Heart right ventricle (tissue), 16 donors: ENCODE data around the gene ZNF716. TPM values are rescaled to one million over a fixed set of nuclear protein-coding genes. Genes with fewer than 3 reads are reported as not detected.

Source experiments
- ATAC-seq, 8 donors: fragments of 200-7000 bp; cut with Tn5 transposase; one replicate each; pipeline ENCODE4 v1.9.1; 2020; ENCODE audit warnings: mild to moderate bottlenecking in 8 of 8, moderate library complexity in 8 of 8, moderate number of reproducible peaks in 1 of 8
- DNase-seq, 2 donors: peaks; one replicate each; pipeline ENCODE4 v3.0.0-alpha.2; 2020
- H3K27ac ChIP-seq, 10 donors: fragments of 200-600 bp; sonication (generic) in 2 of 10; one replicate each; pipeline versions ENCODE4 v1.5.0 to v1.8.0; 2020 to 2022; ENCODE audit warnings: mild to moderate bottlenecking in 3 of 10
- H3K27me3 ChIP-seq, 7 donors: fragments of 200-600 bp; one replicate each; pipeline ENCODE4 v1.8.0; 2021 to 2022; ENCODE audit warnings: mild to moderate bottlenecking in 2 of 7
- H3K36me3 ChIP-seq, 9 donors: fragments of 200-600 bp; sonication (generic) in 1 of 9; one replicate each; pipeline versions ENCODE4 v1.5.0 to v1.8.0; 2020 to 2022; ENCODE audit warnings: mild to moderate bottlenecking in 2 of 9
- H3K4me1 ChIP-seq, 9 donors: fragments of 200-600 bp; sonication (generic) in 1 of 9; one replicate each; pipeline versions ENCODE4 v1.5.0 to v1.8.0; 2020 to 2022; ENCODE audit warnings: mild to moderate bottlenecking in 4 of 9
- H3K4me3 ChIP-seq, 10 donors: fragments of 200-600 bp; sonication (generic) in 2 of 10; one replicate each; pipeline versions ENCODE4 v1.5.0 to v1.8.0; 2020 to 2022; ENCODE audit warnings: mild to moderate bottlenecking in 7 of 10, moderate library complexity in 2 of 10
- H3K9me3 ChIP-seq, 11 donors: fragments of 200-600 bp in 10 of 11; sonication (generic) in 2 of 11; one replicate each; pipeline versions ENCODE4 v1.5.0 to v1.8.0; 2013 to 2022; ENCODE audit warnings: mild to moderate bottlenecking in 2 of 11, control low read depth in 1 of 11, moderate library complexity in 1 of 11
- WGBS, 2 donors: extraction: QIAGEN DNeasy Blood & Tissue Kit; methylation state at CpG; one replicate each; pipeline ENCODE4 v1.1.7; 2013; ENCODE audit warnings: inconsistent platforms in 1 of 2; 5-methylcytosine and 5-hydroxymethylcytosine counted together
- intact Hi-C, 10 donors: fragments of 100-400 bp; cut with DNase I; formaldehyde crosslinking; loops; one replicate each; pipeline versions ENCODE4 v1.11.1 to v1.14.2; 2022
- polyA plus RNA-seq, 2 donors: library from polyadenylated mRNA; stranded (reverse); fragments of 200-250 nt; gene quantifications; one replicate each; pipeline ENCODE4 v1.2.3, GENCODE V29; 2013
- total RNA-seq, 10 donors: library from RNA; stranded (reverse); fragmentation: NEBNext Ultra II Directional in 3 of 10; extraction: Animal tissue kit (Norgen Biotek cat#: 25700) in 3 of 10; gene quantifications; one replicate each; pipeline versions ENCODE4 v1.2.1 to v1.2.4, GENCODE V29; 2021 to 2023
- TF ChIP-seq, protein P1 (sequence below), 9 donors: fragments of 200-600 bp; sonication (generic) in 2 of 9; IDR thresholded peaks; one replicate each; pipeline versions ENCODE4 v1.5.0 to v1.8.0; 2021 to 2022; ENCODE audit warnings: antibody characterized with exemption in 9 of 9, mild to moderate bottlenecking in 5 of 9, moderate library complexity in 1 of 9
- donor health status: Arrhythmogenic right ventricular cardiomyopathy.
- donor health status: ischemic (EF 13 %, LVEDD 7.1; RV severe dilation, severe dysfunction).
- donor health status: healthy with polysubstance abuse.
- donor health status: DM: no; HTN: yes; CAD: no.
- donor health status: DM: no; HTN: no; CAD: no.
- donor health status: ischemic (EF 25% LVEDD 6.9; RV normal size, moderate dysfunction).
- donor health status: ischemic (EF 25% LVEDD 5.7; RV mildly dilated, moderate dysfunction).
- donor health status: healthy.
- donor health status: DM: yes; HTN: yes; CAD: no.
- donor health status: Ischemic cardiomyopathy.
- donor health status: ischemic (EF 35%, LVEDD 5.7; RV mildly dilated, moderate dysfunction).
- donor health status: nonischemic (EF 11% LVEDD 7.7; RV severe dilation, severe dysfunction).
- donor health status: DM: yes; HTN: yes; CAD: no.
- donor health status: PGD.
- donor health status: ischemic (EF 29% LVEDD 5.4; RV normal size, mild dysfunction).
- donor health status: nonischemic (EF 23%, LVEDD 6.1; RV moderate dilation, normal function).

The ZNF716 gene
- total and polyA plus RNA-seq, 12 donors: not detected

DNA sequence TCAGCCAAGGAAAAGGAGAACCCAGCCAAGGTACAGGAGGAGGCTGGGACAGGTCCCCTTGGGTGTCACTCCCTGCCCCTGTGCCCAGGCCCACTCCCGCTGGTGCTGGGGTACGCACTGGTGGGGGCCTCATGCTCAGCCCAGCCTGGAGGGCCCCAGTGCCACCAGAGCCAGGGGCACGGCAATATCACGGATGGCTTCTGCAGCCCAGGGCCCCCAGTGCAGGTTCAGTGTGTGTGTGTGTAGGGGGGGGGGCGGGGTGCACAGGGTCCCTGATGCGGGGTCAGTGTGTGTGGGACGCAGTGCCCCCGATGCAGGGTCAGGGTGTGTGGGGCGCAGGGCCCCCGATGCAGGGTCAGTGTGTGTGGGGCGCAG, 23.4 kb upstream of the ZNF716 start:
- TF ChIP-seq, protein P1, sequence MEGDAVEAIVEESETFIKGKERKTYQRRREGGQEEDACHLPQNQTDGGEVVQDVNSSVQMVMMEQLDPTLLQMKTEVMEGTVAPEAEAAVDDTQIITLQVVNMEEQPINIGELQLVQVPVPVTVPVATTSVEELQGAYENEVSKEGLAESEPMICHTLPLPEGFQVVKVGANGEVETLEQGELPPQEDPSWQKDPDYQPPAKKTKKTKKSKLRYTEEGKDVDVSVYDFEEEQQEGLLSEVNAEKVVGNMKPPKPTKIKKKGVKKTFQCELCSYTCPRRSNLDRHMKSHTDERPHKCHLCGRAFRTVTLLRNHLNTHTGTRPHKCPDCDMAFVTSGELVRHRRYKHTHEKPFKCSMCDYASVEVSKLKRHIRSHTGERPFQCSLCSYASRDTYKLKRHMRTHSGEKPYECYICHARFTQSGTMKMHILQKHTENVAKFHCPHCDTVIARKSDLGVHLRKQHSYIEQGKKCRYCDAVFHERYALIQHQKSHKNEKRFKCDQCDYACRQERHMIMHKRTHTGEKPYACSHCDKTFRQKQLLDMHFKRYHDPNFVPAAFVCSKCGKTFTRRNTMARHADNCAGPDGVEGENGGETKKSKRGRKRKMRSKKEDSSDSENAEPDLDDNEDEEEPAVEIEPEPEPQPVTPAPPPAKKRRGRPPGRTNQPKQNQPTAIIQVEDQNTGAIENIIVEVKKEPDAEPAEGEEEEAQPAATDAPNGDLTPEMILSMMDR (IDR thresholded peaks at IDR 0.05): no peak

DNA sequence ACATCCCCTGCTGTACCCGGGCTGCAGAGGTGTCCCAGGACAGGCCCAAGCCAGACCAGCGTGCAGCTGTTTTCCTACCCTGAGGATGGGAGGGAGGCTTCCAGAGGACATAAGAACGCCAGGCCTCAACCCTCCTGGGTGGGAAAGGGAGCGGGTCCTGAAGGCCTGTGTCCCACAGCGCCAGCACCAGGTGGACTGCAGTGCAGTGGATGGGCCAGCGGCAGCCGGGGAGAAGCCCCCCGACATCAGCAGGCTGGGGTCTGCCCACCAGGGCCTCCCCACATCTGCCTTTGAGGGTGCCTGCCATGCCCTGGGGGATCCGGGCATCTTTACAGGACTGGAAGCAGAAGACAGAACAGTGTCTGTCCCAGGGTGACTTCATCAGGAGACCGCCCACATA, 22.8 kb upstream of the ZNF716 start:
- intact Hi-C loops: no loop called here
- H3K27ac ChIP-seq: no peak overlapping the region
- WGBS, 2 donors: 87 to 89% methylated on average over 10 of the region's 10 CpGs
- TF ChIP-seq, protein P1 (IDR thresholded peaks at IDR 0.05): no peak
- H3K27me3 ChIP-seq: peaks cover 0 to 29% (median 4%) of the 10 kb centered on the region in 7 donors
- DNase-seq: no peak
- peaks cover 0 to 49% (median 0%) of the 10 kb centered on the region in 11 donors for H3K9me3 ChIP-seq
- H3K4me1 ChIP-seq: no peaks in the 10 kb centered on the region
- H3K36me3 ChIP-seq: no peaks in the 10 kb centered on the region
- no peak for ATAC-seq
- H3K4me3 ChIP-seq: no peak overlapping the region

More for the DNA sequence above, 23.4 kb upstream of the ZNF716 start:
- intact Hi-C loops: no loop called here
- 88 to 90% methylated on average over 10 to 11 of the region's 11 CpGs for WGBS, 2 donors
- no peaks in the 10 kb centered on the region for H3K4me1 ChIP-seq
- DNase-seq: no peak
- no peaks in the 10 kb centered on the region for H3K36me3 ChIP-seq
- H3K27ac ChIP-seq: no peak overlapping the region
- H3K27me3 ChIP-seq: peaks cover 0 to 29% (median 4%) of the 10 kb centered on the region in 7 donors
- H3K9me3 ChIP-seq: peaks cover 0 to 44% (median 0%) of the 10 kb centered on the region in 11 donors
- ATAC-seq: no peak
- no peak overlapping the region for H3K4me3 ChIP-seq

DNA sequence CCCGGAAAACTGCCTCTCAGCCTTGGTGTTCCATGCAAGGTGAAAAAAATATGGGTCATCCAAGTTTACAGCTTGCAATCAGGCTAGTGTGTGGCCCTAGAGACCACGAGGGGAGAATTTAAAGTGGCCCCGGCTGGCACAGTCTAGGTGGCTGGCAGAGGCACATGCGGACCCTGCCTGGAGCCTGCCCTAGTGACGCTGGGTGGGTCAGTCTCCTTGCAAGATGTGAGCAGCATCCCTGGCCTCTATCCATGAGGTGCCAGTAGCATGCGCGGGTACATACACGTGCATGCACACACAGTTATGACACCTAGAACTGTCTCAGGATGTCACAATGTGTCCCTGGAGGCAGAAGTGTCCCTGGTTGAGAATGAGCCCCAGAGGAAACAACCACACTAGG, 22.4 kb upstream of the ZNF716 start:
- TF ChIP-seq, protein P1 (IDR thresholded peaks at IDR 0.05): no peak
- WGBS, 2 donors: 85 to 88% methylated on average over 8 of the region's 8 CpGs
- Histone ChIP-seq H3K27ac (no peak overlapping the region), H3K36me3 (no peaks in the 10 kb centered on the region), H3K27me3 (peaks cover 0 to 29% (median 4%) of the 10 kb centered on the region in 7 donors), H3K4me3 (no peak overlapping the region), H3K4me1 (no peaks in the 10 kb centered on the region), H3K9me3 (peaks cover 0 to 49% (median 0%) of the 10 kb centered on the region in 11 donors)
- DNase-seq (no peak), ATAC-seq (no peak)
- intact Hi-C loops: no loop called here

DNA sequence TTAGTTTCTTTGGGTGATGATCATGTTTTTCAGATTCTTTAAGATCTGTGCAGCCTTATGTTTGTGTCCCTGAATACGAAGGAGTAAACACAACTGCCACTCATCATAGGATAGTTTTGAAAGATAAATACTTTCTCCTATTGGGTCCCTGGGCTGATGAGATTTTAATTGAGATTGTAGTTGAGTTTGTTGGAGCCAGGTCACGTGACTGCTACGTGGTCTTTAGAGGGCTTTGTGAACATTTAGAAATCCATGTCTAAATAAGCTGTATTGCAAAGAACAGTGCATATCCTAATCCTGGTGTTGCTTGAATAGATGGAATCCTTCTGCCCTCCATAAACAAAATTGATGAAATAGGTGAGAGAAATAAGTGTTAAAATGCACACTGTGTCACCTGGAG, 17.4 kb upstream of the ZNF716 start:
- intact Hi-C loops: no loop called here
- no peaks in the 10 kb centered on the region for H3K4me1 ChIP-seq
- H3K27me3 ChIP-seq: no peaks in the 10 kb centered on the region
- 34 to 45% methylated on average over 3 of the region's 3 CpGs for WGBS, 2 donors
- peaks cover 0 to 55% (median 0%) of the 10 kb centered on the region in 11 donors for H3K9me3 ChIP-seq
- no peak for DNase-seq
- H3K27ac ChIP-seq: no peak overlapping the region
- H3K36me3 ChIP-seq: no peaks in the 10 kb centered on the region
- no peak overlapping the region for H3K4me3 ChIP-seq
- TF ChIP-seq, protein P1 (IDR thresholded peaks at IDR 0.05): no peak
- no peak for ATAC-seq
